ENCODE data around the gene MTX2.

The MTX2 gene

GRCh38 chr2:176260689-176261088 lies 8.6 kb upstream of the MTX2 start:
- Histone ChIP-seq H3K27me3 (peaks cover 13% of the 10 kb centered on the region), H3K4me3 (ENCODE audit: low read depth in 1 of 2, low read length in 1 of 2) (no peak overlapping the region), H3K9me3 (no peaks in the 10 kb centered on the region), H3K4me1 (ENCODE audit: control insufficient read depth in 1 of 2, insufficient read depth in 1 of 2, low read depth in 1 of 2, low read length in 1 of 2) (no peaks in the 10 kb centered on the region), H3K36me3 (no peaks in the 10 kb centered on the region), H3K27ac (no peak overlapping the region)
- TF ChIP-seq CTCF (IDR thresholded peaks at IDR 0.05), result no peak

- no peak overlapping the region for H3K4me3 ChIP-seq (ENCODE audit: low read depth in 1 of 2, low read length in 1 of 2)
- H3K27ac ChIP-seq, result no peak overlapping the region
- no peaks in the 10 kb centered on the region for H3K36me3 ChIP-seq
- H3K27me3 ChIP-seq, result peaks cover 13% of the 10 kb centered on the region
- H3K9me3 ChIP-seq, result no peaks in the 10 kb centered on the region
- H3K4me1 ChIP-seq (ENCODE audit: control insufficient read depth in 1 of 2, insufficient read depth in 1 of 2, low read depth in 1 of 2, low read length in 1 of 2), result no peaks in the 10 kb centered on the region
- TF ChIP-seq CTCF (IDR thresholded peaks at IDR 0.05), result no peak
Measured at GRCh38 chr2:176261136-176261535, 8.1 kb upstream of the MTX2 start.

- H3K27ac ChIP-seq, result no peak overlapping the region
- TF ChIP-seq CTCF (IDR thresholded peaks at IDR 0.05), result no peak
- no peaks in the 10 kb centered on the region for H3K9me3 ChIP-seq
- peak overlapping the region; percentile 73 to 76 for H3K4me3 ChIP-seq (ENCODE audit: low read depth in 1 of 2, low read length in 1 of 2)
- H3K36me3 ChIP-seq, result no peaks in the 10 kb centered on the region
- peaks cover 6 to 9% of the 10 kb centered on the region in 2 experiments for H3K4me1 ChIP-seq (ENCODE audit: control insufficient read depth in 1 of 2, insufficient read depth in 1 of 2, low read depth in 1 of 2, low read length in 1 of 2)
- H3K27me3 ChIP-seq, result peaks cover 27% of the 10 kb centered on the region
Measured at GRCh38 chr2:176268976-176269318, 295 bp upstream of the MTX2 start.

GRCh38 chr2:176270100-176270750 lies 983 bp downstream of the MTX2 start:
- Histone ChIP-seq H3K36me3 (no peaks in the 10 kb centered on the region), H3K27me3 (peaks cover 20% of the 10 kb centered on the region), H3K4me3 (ENCODE audit: low read depth in 1 of 2, low read length in 1 of 2) (peak overlapping the region; percentile 73 to 76), H3K4me1 (ENCODE audit: control insufficient read depth in 1 of 2, insufficient read depth in 1 of 2, low read depth in 1 of 2, low read length in 1 of 2) (peaks cover 6 to 9% of the 10 kb centered on the region in 2 experiments), H3K27ac (no peak overlapping the region), H3K9me3 (no peaks in the 10 kb centered on the region)
- no peak for TF ChIP-seq CTCF (IDR thresholded peaks at IDR 0.05)

- TF ChIP-seq CTCF (IDR thresholded peaks at IDR 0.05), result no peak
- no peak overlapping the region for H3K4me3 ChIP-seq (ENCODE audit: low read depth in 1 of 2, low read length in 1 of 2)
- H3K36me3 ChIP-seq, result no peaks in the 10 kb centered on the region
- H3K27ac ChIP-seq, result no peak overlapping the region
- peaks cover 9% of the 10 kb centered on the region for H3K27me3 ChIP-seq
- H3K4me1 ChIP-seq (ENCODE audit: control insufficient read depth in 1 of 2, insufficient read depth in 1 of 2, low read depth in 1 of 2, low read length in 1 of 2), result peaks cover 6 to 9% of the 10 kb centered on the region in 2 experiments
- no peaks in the 10 kb centered on the region for H3K9me3 ChIP-seq
Measured at GRCh38 chr2:176272870-176273459, 3.7 kb downstream of the MTX2 start.

Measured in neutrophil (primary cell).